ENCODE measurements around the gene GRPEL2.
A peak's percentile ranks its signal among the peaks of the same experiment; 100 is the strongest.

The GRPEL2 gene

GRCh38 chr5:149366169-149366729 is 20.9 kb downstream of the GRPEL2 start:
- no peak for DNase-seq (ENCODE audit: extremely low read depth, low read depth)
- no peak overlapping the region for H3K4me3 ChIP-seq (replicated peaks; ENCODE audit: low read depth, low read length)
- TF ChIP-seq CTCF (IDR thresholded peaks at IDR 0.05; ENCODE audit: low read depth, low read length, missing control alignments): no peak

DNA sequence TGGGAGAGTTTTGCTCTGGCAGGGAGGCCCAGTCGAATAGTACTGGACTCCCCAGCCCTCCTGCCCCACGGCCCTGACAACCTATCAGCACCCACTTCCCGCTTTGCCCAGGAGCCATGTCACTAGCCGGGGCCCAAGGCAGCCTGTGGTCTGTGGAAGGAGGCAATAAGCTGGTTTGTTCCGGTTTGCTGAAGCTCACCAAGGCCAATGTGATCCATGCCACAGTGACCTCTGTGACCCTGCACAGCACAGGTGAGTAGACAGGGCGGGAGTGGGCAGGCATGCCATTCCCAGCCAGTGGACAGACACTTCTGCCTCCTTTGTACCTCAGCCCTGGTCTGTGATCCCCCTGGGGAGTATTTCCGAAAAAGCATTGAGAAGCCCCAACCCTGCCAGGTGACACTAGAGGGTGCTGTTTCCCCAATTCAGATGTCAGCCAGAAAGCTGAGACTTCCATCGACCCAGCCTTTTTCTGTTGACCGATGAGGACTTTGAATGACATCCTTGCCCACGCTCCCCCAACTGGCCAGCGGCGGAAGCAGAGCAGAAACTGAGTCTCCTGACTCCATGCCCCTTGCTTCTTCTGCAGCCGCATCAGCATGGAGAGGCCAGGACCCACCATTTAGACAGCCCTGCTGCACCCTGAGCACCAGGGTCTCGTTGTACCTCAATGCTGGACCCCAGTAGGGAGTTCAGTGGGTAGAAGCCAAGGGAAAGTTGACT is 22.1 kb downstream of the GRPEL2 start:
- H3K4me3 ChIP-seq (replicated peaks; ENCODE audit: low read depth, low read length): no peak overlapping the region
- DNase-seq (ENCODE audit: extremely low read depth, low read depth): peak; percentile 69
- TF ChIP-seq CTCF (IDR thresholded peaks at IDR 0.05; ENCODE audit: low read depth, low read length, missing control alignments): peak; percentile 96

DNA sequence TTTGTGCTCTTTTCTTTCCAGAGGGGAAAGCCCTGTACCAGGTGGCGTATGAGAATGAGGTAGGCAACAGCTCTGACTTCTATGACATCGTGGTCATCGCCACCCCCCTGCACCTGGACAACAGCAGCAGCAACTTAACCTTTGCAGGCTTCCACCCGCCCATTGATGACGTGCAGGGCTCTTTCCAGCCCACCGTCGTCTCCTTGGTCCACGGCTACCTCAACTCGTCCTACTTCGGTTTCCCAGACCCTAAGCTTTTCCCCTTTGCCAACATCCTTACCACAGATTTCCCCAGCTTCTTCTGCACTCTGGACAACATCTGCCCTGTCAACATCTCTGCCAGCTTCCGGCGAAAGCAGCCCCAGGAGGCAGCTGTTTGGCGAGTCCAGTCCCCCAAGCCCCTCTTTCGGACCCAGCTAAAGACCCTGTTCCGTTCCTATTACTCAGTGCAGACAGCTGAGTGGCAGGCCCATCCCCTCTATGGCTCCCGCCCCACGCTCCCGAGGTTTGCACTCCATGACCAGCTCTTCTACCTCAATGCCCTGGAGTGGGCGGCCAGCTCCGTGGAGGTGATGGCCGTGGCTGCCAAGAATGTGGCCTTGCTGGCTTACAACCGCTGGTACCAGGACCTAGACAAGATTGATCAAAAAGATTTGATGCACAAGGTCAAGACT is 22.8 kb downstream of the GRPEL2 start:
- no peak for DNase-seq (ENCODE audit: extremely low read depth, low read depth)
- TF ChIP-seq CTCF (IDR thresholded peaks at IDR 0.05; ENCODE audit: low read depth, low read length, missing control alignments): no peak
- H3K4me3 ChIP-seq (replicated peaks; ENCODE audit: low read depth, low read length): no peak overlapping the region

DNA sequence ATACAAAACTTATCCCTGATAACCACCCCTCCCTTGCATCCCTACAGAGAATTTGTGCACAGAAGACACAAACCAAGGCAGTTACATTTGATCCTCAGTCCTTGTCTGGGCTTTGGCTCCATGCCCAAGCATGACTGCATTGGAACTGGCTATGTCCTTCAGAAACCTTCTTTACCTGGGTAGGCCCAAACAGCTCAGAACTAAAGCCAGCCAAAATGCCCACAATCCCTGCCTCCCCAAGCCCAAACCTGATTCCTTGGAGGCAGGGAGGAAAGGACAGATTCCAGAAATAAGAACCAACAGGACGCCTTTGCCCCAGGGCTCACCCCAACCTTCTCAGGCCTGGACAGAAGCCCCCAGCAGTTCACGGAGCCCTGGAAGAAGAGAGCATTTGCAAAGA is 25.6 kb downstream of the GRPEL2 start:
- TF ChIP-seq CTCF (IDR thresholded peaks at IDR 0.05; ENCODE audit: low read depth, low read length, missing control alignments): no peak
- H3K4me3 ChIP-seq (replicated peaks; ENCODE audit: low read depth, low read length): no peak overlapping the region
- DNase-seq (ENCODE audit: extremely low read depth, low read depth): no peak

- H3K4me3 ChIP-seq (replicated peaks; ENCODE audit: low read depth, low read length): no peak overlapping the region
- peak; percentile 83 for TF ChIP-seq CTCF (IDR thresholded peaks at IDR 0.05; ENCODE audit: low read depth, low read length, missing control alignments)
- no peak for DNase-seq (ENCODE audit: extremely low read depth, low read depth)
Observed at GRCh38 chr5:149371296-149371962, 26.1 kb downstream of the GRPEL2 start.

DNA sequence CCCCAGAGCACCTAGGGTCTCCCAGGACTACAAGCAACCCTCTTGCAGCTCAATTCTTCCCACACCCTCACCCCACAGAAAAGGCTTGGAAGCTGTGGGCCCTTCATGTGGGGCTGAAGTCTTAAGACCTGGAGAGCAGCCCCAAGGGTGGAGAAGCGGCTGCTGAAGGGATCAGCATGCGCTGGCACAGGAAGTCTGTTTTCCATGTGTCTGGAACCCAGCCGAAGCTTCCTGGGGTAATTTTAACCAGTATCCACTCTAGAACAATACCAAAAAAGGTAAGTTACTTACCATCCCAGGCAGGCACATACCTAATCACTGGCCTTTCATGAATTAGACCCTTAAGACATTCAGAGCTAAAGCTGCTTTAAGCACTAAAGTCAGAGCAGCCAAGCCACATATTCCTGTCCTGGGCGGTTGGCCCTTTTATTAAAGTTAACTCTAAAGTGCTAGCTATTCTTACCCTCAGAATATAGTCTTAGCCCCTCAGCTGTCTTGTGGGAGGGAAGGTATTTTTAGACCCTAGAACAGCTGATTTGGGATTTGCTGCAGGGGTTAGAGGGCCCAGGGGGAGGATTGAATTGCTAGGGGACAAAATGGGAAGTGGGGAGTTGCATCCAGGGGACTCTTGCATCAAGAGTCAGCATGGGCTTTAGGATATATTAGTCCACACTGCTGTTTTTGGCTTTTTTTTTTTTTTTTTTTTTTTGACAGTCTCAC is 26.9 kb downstream of the GRPEL2 start:
- DNase-seq (ENCODE audit: extremely low read depth, low read depth): no peak
- no peak overlapping the region for H3K4me3 ChIP-seq (replicated peaks; ENCODE audit: low read depth, low read length)
- TF ChIP-seq CTCF (IDR thresholded peaks at IDR 0.05; ENCODE audit: low read depth, low read length, missing control alignments): no peak
